IPS-18c (cell line): ENCODE results near the gene FZD4.
"Not testable (repeated sequence)": the region's sequence is repeated elsewhere in the genome, so short reads cannot be mapped to it uniquely, and the experiment has no call there.

Source experiments
- H3K4me3 ChIP-seq: 2 replicates; pipeline ENCODE4 v1.7.0; 2013; ENCODE audit warnings: low read depth, mild to moderate bottlenecking, low read length, moderate library complexity; ENCODE audit not compliant: insufficient read depth
- H3K9me3 ChIP-seq: one replicate; pipeline ENCODE4 v1.6.1; 2013; ENCODE audit warnings: mild to moderate bottlenecking, low read length, moderate library complexity; ENCODE audit not compliant: control insufficient read depth, insufficient read depth

Gene FZD4

GRCh38 chr11:86930957-86931547 lies 24.1 kb downstream of the FZD4 start:
- Histone ChIP-seq H3K9me3 (no peaks in the 10 kb centered on the region), H3K4me3 (no peak overlapping the region)

DNA sequence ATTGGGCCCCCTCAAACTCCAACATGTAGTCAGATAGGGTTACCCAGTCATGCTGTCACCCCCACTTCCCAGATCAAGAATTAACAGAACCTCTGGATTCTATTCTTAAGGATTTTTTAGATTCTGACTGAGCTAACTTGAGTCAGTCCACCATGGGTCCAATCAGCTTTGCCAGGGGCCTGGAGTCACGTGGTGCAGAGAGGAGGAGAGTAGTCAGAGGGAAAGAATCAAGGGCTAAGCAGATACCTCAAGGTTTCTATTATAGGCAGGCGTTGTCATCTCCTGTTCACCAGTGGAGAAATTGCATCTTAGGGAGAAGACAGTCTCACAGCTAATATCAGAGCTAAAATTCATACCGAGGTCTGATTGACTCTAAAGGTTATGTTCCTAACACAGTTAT lies 28.2 kb downstream of the FZD4 start:
- H3K9me3 ChIP-seq: no peaks in the 10 kb centered on the region
- H3K4me3 ChIP-seq: no peak overlapping the region

- Histone ChIP-seq H3K9me3 (no peaks in the 10 kb centered on the region), H3K4me3 (no peak overlapping the region)
Measured at GRCh38 chr11:86923999-86924766, 31.0 kb downstream of the FZD4 start.

DNA sequence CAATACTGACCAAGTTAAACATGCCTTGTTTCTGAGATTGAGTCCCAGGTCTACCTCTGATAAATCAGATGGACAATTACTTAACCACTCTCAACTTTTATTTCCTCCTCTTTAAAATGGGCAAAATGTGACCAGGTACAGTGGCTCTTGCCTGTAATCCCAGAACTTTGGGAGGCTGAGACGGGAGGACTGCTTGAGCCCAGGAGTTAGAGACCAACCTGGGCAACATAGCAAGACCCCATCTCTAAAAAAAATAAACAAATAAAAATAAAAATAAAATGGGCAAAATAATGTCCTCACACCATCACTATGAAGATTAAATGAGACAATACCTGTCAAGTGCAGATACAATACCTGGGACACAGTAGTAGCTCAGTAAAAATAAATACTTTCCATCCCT lies 33.0 kb downstream of the FZD4 start:
- no peak overlapping the region for H3K4me3 ChIP-seq
- H3K9me3 ChIP-seq: no peaks in the 10 kb centered on the region

GRCh38 chr11:86919557-86920210 lies 35.5 kb downstream of the FZD4 start:
- H3K4me3 ChIP-seq: no peak overlapping the region

GRCh38 chr11:86918973-86919372 lies 36.2 kb downstream of the FZD4 start:
- Histone ChIP-seq H3K4me3 (no peak overlapping the region), H3K9me3 (no peaks in the 10 kb centered on the region)

More at GRCh38 chr11:86919557-86920210, 35.5 kb downstream of the FZD4 start:
- H3K9me3 ChIP-seq: no peaks in the 10 kb centered on the region

- H3K4me3 ChIP-seq: no peak overlapping the region
- no peaks in the 10 kb centered on the region for H3K9me3 ChIP-seq
Measured at GRCh38 chr11:86918496-86918895, 36.7 kb downstream of the FZD4 start.

- no peaks in the 10 kb centered on the region for H3K9me3 ChIP-seq
- H3K4me3 ChIP-seq: no peak overlapping the region
Measured at GRCh38 chr11:86917589-86917988, 37.6 kb downstream of the FZD4 start.

DNA sequence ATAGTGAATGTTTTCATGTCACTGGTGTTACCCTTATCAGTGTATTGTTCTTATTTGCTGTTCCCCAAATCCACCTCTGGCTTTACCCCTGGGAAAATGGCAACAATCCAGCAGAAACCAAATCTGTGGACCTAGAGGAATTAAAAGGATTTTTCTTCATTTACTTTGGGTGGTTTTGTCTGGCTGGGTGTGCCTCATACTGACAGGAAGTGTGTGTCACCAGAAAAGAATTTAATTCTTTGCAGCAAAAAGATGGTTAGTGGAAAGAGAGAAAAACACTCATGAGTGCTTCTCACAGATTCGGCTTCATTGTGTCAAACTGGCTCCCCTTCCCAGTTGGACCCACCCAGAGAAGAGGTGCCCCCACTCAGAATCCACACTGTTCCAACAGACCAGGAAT lies 38.9 kb downstream of the FZD4 start:
- H3K9me3 ChIP-seq: no peaks in the 10 kb centered on the region
- no peak overlapping the region for H3K4me3 ChIP-seq

DNA sequence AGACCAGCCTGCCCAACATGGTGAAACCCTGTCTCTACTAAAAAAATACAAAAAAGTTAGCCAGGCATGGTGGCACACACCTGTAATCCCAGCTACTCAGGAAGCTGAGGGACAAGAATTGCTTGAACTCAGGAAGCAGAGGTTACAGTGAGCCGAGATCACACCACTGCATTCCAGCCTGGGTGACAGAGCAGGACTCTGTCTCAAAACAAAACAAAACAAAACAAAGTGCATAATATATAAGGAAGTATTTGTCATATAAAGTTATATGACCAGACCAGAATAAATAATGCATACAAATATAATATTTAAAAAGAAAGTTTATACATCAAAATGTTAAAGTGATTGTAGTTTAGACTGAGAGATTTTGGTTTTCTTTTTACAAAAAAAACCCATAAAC lies 39.3 kb downstream of the FZD4 start:
- not testable (repeated sequence) for H3K4me3 ChIP-seq, H3K9me3 ChIP-seq

- H3K4me3 ChIP-seq: no peak overlapping the region
- H3K9me3 ChIP-seq: no peaks in the 10 kb centered on the region
Measured at GRCh38 chr11:86914865-86915519, 40.2 kb downstream of the FZD4 start.

GRCh38 chr11:86912238-86912637 lies 43.0 kb downstream of the FZD4 start:
- H3K9me3 ChIP-seq: no peaks in the 10 kb centered on the region
- H3K4me3 ChIP-seq: no peak overlapping the region

GRCh38 chr11:86910592-86910991 lies 44.6 kb downstream of the FZD4 start:
- no peak overlapping the region for H3K4me3 ChIP-seq

GRCh38 chr11:86906198-86906597 lies 49.0 kb downstream of the FZD4 start:
- no peak overlapping the region for H3K4me3 ChIP-seq

More at GRCh38 chr11:86910592-86910991, 44.6 kb downstream of the FZD4 start:
- H3K9me3 ChIP-seq: no peaks in the 10 kb centered on the region

GRCh38 chr11:86905252-86905651 lies 49.9 kb downstream of the FZD4 start:
- Histone ChIP-seq H3K9me3 (no peaks in the 10 kb centered on the region), H3K4me3 (no peak overlapping the region)

More at GRCh38 chr11:86906198-86906597, 49.0 kb downstream of the FZD4 start:
- no peaks in the 10 kb centered on the region for H3K9me3 ChIP-seq

GRCh38 chr11:86904001-86904400 lies 51.2 kb downstream of the FZD4 start:
- H3K9me3 ChIP-seq: no peaks in the 10 kb centered on the region
- no peak overlapping the region for H3K4me3 ChIP-seq

DNA sequence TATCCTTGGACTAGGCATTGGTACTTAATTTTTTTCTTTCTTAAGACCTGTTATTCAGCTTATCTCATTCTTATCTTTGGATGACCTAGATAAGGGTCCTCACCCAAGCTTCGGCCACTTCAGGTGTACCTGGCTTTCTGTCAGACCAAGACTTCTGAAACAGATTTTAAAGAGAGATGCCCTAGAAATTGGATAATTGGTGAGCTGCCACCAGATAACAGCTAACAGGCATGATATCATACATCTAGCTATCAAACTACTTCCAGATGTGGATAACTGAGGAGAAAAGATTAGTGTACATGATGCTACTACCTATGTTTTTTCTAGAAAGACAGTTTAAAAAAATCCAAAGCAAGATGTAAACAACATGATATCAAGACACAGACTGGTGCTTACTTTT lies 52.9 kb downstream of the FZD4 start:
- H3K4me3 ChIP-seq: no peak overlapping the region
- H3K9me3 ChIP-seq: no peaks in the 10 kb centered on the region

- H3K9me3 ChIP-seq: no peaks in the 10 kb centered on the region
- H3K4me3 ChIP-seq: no peak overlapping the region
Measured at GRCh38 chr11:86901599-86901998, 53.6 kb downstream of the FZD4 start.
